H1 (cell line): ENCODE data around the gene CFAP53. TPM values are rescaled to one million over a fixed set of nuclear protein-coding genes. Genes with fewer than 3 reads are reported as not detected.

ENCODE experiments used
- CTCF ChIA-PET: fragments of 300-600 bp; sonication (Branson Sonifier 250); formaldehyde crosslinking; loops from one replicate; lab custom pipeline; 2021; ENCODE audit not compliant: partially characterized antibody; lab: Charles Lee
- POLR2A ChIA-PET: fragments of 300-600 bp; sonication (Branson Sonifier 250); formaldehyde crosslinking; loops from one replicate; lab custom pipeline; 2021; ENCODE audit warnings: inconsistent platforms; ENCODE audit not compliant: partially characterized antibody; lab: Charles Lee
- DNase-seq, 2 experiments: peaks; one replicate each; pipeline versions ENCODE4 v3.0.0 to v3.0.0-alpha.2; 2010 to 2022; ENCODE audit warnings: low spot score in 2 of 2, low read depth in 1 of 2, mixed read lengths in 1 of 2
- FAIRE-seq: peaks from 2 replicates; lab custom pipeline; 2011; peaks lifted over from hg19 to GRCh38; lab: Jason Lieb, UNC
- H2AFZ ChIP-seq: 2 replicates; pipeline ENCODE4 v1.8.1; 2012; ENCODE audit warnings: low read length, inconsistent platforms
- H2AK5ac ChIP-seq: 2 replicates; pipeline ENCODE4 v1.6.1; 2013; ENCODE audit warnings: low read depth, low read length
- H2BK120ac ChIP-seq: replicated peaks from 2 replicates; pipeline ENCODE3; 2013; ENCODE audit warnings: low read depth, low read length, inconsistent platforms
- H2BK12ac ChIP-seq: 2 replicates; pipeline ENCODE4 v1.6.1; 2013; ENCODE audit warnings: low read depth, low read length
- H2BK15ac ChIP-seq: 2 replicates; pipeline ENCODE4 v1.6.1; 2013; ENCODE audit warnings: low read length
- H2BK20ac ChIP-seq: 2 replicates; pipeline ENCODE4 v1.6.1; 2013; ENCODE audit warnings: low read length
- H2BK5ac ChIP-seq: 2 replicates; pipeline ENCODE4 v1.6.1; 2013; ENCODE audit warnings: low read depth, low read length
- H3K14ac ChIP-seq: 2 replicates; pipeline ENCODE4 v1.6.1; 2013; ENCODE audit warnings: inconsistent platforms; ENCODE audit not compliant: insufficient read length
- H3K18ac ChIP-seq: 2 replicates; pipeline ENCODE4 v1.6.1; 2013; ENCODE audit warnings: low read length; ENCODE audit errors: extremely low read depth
- H3K23ac ChIP-seq: 2 replicates; pipeline ENCODE4 v1.6.1; 2013; ENCODE audit warnings: inconsistent platforms; ENCODE audit not compliant: insufficient read length
- H3K23me2 ChIP-seq: 2 replicates; pipeline ENCODE4 v1.6.1; 2013; ENCODE audit warnings: low read depth, low read length
- H3K27ac ChIP-seq: 2 replicates; pipeline ENCODE4 v1.6.1; 2011; ENCODE audit warnings: low read depth, low read length, inconsistent platforms
- H3K27me3 ChIP-seq, 4 experiments: replicated peaks in 1 of 4; 1 replicate in 1 of 4; 2 replicates in 3 of 4; pipeline versions ENCODE4 v1.6.1 to v1.8.1; 2011 to 2013; ENCODE audit warnings: low read length in 3 of 4, mild to moderate bottlenecking in 3 of 4, inconsistent platforms in 2 of 4, mixed read lengths in 2 of 4, moderate library complexity in 1 of 4; ENCODE audit not compliant: control insufficient read depth in 3 of 4, insufficient read depth in 3 of 4; ENCODE audit errors: extremely low read depth in 1 of 4
- H3K36me3 ChIP-seq, 4 experiments: 2 replicates each; pipeline versions ENCODE4 v1.6.1 to v1.8.1; 2011 to 2013; ENCODE audit warnings: mild to moderate bottlenecking in 4 of 4, low read length in 3 of 4, moderate library complexity in 2 of 4, control low read depth in 1 of 4, inconsistent platforms in 1 of 4; ENCODE audit not compliant: insufficient read depth in 4 of 4, control insufficient read depth in 2 of 4
- H3K4ac ChIP-seq: replicated peaks from 2 replicates; pipeline ENCODE3; 2013; ENCODE audit warnings: low read length, low read depth, mixed read lengths, inconsistent platforms; ENCODE audit not compliant: insufficient read length
- H3K4me1 ChIP-seq, 4 experiments: replicated peaks in 1 of 4; 1 replicate in 1 of 4; 2 replicates in 3 of 4; pipeline versions ENCODE4 v1.6.1 to v1.8.1; 2011 to 2013; ENCODE audit warnings: low read length in 3 of 4, inconsistent platforms in 2 of 4, mixed read lengths in 1 of 4; ENCODE audit not compliant: insufficient read depth in 4 of 4, control insufficient read depth in 3 of 4
- H3K4me2 ChIP-seq, 2 experiments: 2 replicates each; pipeline versions ENCODE4 v1.6.1 to v1.8.1; 2011 to 2013; ENCODE audit warnings: low read depth in 2 of 2, low read length in 2 of 2, control low read depth in 1 of 2, inconsistent platforms in 1 of 2, mild to moderate bottlenecking in 1 of 2; ENCODE audit not compliant: insufficient read depth in 1 of 2
- H3K4me3 ChIP-seq, 4 experiments: fragments of 200-600, 300-600 bp in 1 of 4; sonication (generic), shearing (Covaris generic), sonication (Bioruptor Twin) in 1 of 4; 2 replicates each; pipeline versions ENCODE4 v1.5.1 to v1.8.1; 2011 to 2016; ENCODE audit warnings: low read length in 4 of 4, low read depth in 3 of 4, control low read depth in 2 of 4, inconsistent platforms in 2 of 4, mild to moderate bottlenecking in 2 of 4, mixed read lengths in 1 of 4, moderate library complexity in 1 of 4; ENCODE audit not compliant: insufficient read depth in 2 of 4; ENCODE audit errors: extremely low read depth in 1 of 4
- H3K56ac ChIP-seq: replicated peaks from 2 replicates; pipeline ENCODE3; 2013; ENCODE audit warnings: low read depth, mild to moderate bottlenecking, mixed read lengths, low read length, inconsistent platforms; ENCODE audit not compliant: insufficient read length
- H3K79me1 ChIP-seq: 2 replicates; pipeline ENCODE4 v1.6.1; 2013; ENCODE audit warnings: low read depth, low read length, control low read depth
- H3K79me2 ChIP-seq, 2 experiments: 2 replicates each; pipeline versions ENCODE4 v1.6.1 to v1.8.1; 2012 to 2013; ENCODE audit warnings: low read length in 2 of 2, mild to moderate bottlenecking in 2 of 2, inconsistent platforms in 1 of 2; ENCODE audit not compliant: insufficient read depth in 2 of 2, control insufficient read depth in 1 of 2
- H3K9ac ChIP-seq, 4 experiments: replicated peaks in 1 of 4; 1 replicate in 1 of 4; 2 replicates in 3 of 4; pipeline versions ENCODE4 v1.6.1 to v1.8.1; 2011 to 2013; ENCODE audit warnings: low read depth in 3 of 4, low read length in 3 of 4, control low read depth in 2 of 4, mild to moderate bottlenecking in 2 of 4, moderate library complexity in 2 of 4, inconsistent platforms in 1 of 4; ENCODE audit errors: extremely low read depth in 1 of 4
- H3K9me3 ChIP-seq, 2 experiments: 2 replicates each; pipeline versions ENCODE4 v1.6.1 to v1.8.1; 2012 to 2013; ENCODE audit warnings: mild to moderate bottlenecking in 2 of 2, moderate library complexity in 2 of 2, control low read depth in 1 of 2, inconsistent platforms in 1 of 2, low read depth in 1 of 2, low read length in 1 of 2, mixed read lengths in 1 of 2; ENCODE audit not compliant: insufficient read depth in 2 of 2
- H4K20me1 ChIP-seq, 2 experiments: replicated peaks in 1 of 2; 2 replicates each; pipeline versions ENCODE3 to v1.8.1; 2011 to 2013; ENCODE audit warnings: inconsistent platforms in 2 of 2, low read length in 2 of 2, mild to moderate bottlenecking in 1 of 2; ENCODE audit not compliant: insufficient read depth in 2 of 2, control insufficient read depth in 1 of 2
- H4K5ac ChIP-seq: 2 replicates; pipeline ENCODE4 v1.6.1; 2013; ENCODE audit warnings: low read length, low read depth, mixed read lengths, inconsistent platforms; ENCODE audit not compliant: insufficient read length
- H4K8ac ChIP-seq: 2 replicates; pipeline ENCODE4 v1.8.0; 2013; ENCODE audit warnings: mild to moderate bottlenecking, moderate library complexity, low read length, inconsistent platforms; ENCODE audit not compliant: insufficient read depth; ENCODE audit errors: extremely low read depth
- H4K91ac ChIP-seq: replicated peaks from 2 replicates; pipeline ENCODE3; 2013; ENCODE audit warnings: low read length, mixed read lengths, inconsistent platforms; ENCODE audit not compliant: insufficient read length
- EGR1 ChIP-seq: IDR thresholded peaks from 2 replicates; pipeline ENCODE4 v1.6.1; 2011; ENCODE audit warnings: low read depth, low read length, borderline replicate concordance
- EZH2 ChIP-seq: fragments of 200-600 bp; sonication (generic); IDR thresholded peaks from 2 replicates; pipeline ENCODE4 v1.7.1; 2012; ENCODE audit warnings: low read depth, mild to moderate bottlenecking, moderate library complexity, low read length, inconsistent platforms; ENCODE audit not compliant: severe bottlenecking
- GABPA ChIP-seq: IDR thresholded peaks from 2 replicates; pipeline ENCODE4 v1.6.1; 2011; ENCODE audit warnings: mild to moderate bottlenecking, low read length, moderate library complexity, borderline replicate concordance; ENCODE audit not compliant: insufficient read depth
- KDM4A ChIP-seq: IDR thresholded peaks from one replicate; pipeline ENCODE4 v1.7.1; 2012; ENCODE audit warnings: low read depth, mild to moderate bottlenecking, moderate library complexity, low read length, inconsistent platforms; ENCODE audit not compliant: severe bottlenecking
- POLR2A ChIP-seq, 2 experiments: IDR thresholded peaks; 1 replicate in 1 of 2; 2 replicates in 1 of 2; pipeline ENCODE4 v1.6.1; 2011; ENCODE audit warnings: low read depth in 2 of 2, low read length in 2 of 2, mild to moderate bottlenecking in 2 of 2; ENCODE audit errors: control extremely low read depth in 1 of 2
- SAP30 ChIP-seq: fragments of 300-600 bp; sonication (generic); IDR thresholded peaks from 2 replicates; pipeline ENCODE4 v1.7.1; 2012; ENCODE audit warnings: low read length, moderate library complexity, mild to moderate bottlenecking, inconsistent platforms; ENCODE audit not compliant: insufficient read depth, insufficient replicate concordance
- SIN3A ChIP-seq, 2 experiments: IDR thresholded peaks in 1 of 2; conservative IDR thresholded peaks in 1 of 2; 2 replicates each; pipeline ENCODE4 v1.6.1; 2011 to 2012; ENCODE audit warnings: low read length in 2 of 2, improper control_type of control experiment in 1 of 2, low read depth in 1 of 2, mild to moderate bottlenecking in 1 of 2
- WGBS, 2 experiments: shearing (Covaris generic) in 1 of 2; methylation state at CpG; one replicate each; pipeline versions ENCODE4 v1.1.6 to v1.1.7; 2013 to 2015; ENCODE audit warnings: low lambda C conversion rate in 2 of 2, mixed read lengths in 2 of 2, inconsistent platforms in 1 of 2, low coverage in 1 of 2, missing lambda C conversion rate in 1 of 2; ENCODE audit not compliant: insufficient replicate concordance in 2 of 2, insufficient coverage in 1 of 2, insufficient read length in 1 of 2; ENCODE audit errors: extremely low coverage in 1 of 2, missing lambda C conversion rate in 1 of 2; 5-methylcytosine and 5-hydroxymethylcytosine counted together
- polyA plus RNA-seq, 7 experiments: library from polyadenylated mRNA; depleted of rRNA in 3 of 7; stranded (reverse) in 5 of 7; unstranded in 2 of 7; fragments of >200 nt in 5 of 7; fragments of 200-250 nt in 2 of 7; gene quantifications; 1 replicate in 5 of 7; 2 replicates in 1 of 7; 4 replicates in 1 of 7; pipeline versions ENCODE4 v1.2.1 to v1.2.3, GENCODE V29; 2011 to 2013; ENCODE audit warnings: missing spikeins in 2 of 7, mixed read lengths in 2 of 7
- total RNA-seq: library from RNA; stranded (reverse); fragmentation: NEBNext Ultra II Directional; extraction: Animal tissue kit (Norgen Biotek cat#: 25700); gene quantifications from 2 replicates; pipeline ENCODE4 v1.2.1, GENCODE V29; 2021

Gene CFAP53
- total and polyA plus RNA-seq, 2 of the 8 experiments (the other 6 are each of a cell fraction or from before 2014, with no cell fraction given): 0.08 to 0.30 TPM

GRCh38 chr18:50297621-50298442 lies 31.5 kb upstream of the CFAP53 start:
- no peak overlapping the region for H2BK15ac ChIP-seq
- no peaks in the 10 kb centered on the region; a peak in 1 of 7 replicates for H3K4me1 ChIP-seq
- H3K14ac ChIP-seq: no peak overlapping the region
- no peak overlapping the region for H3K56ac ChIP-seq
- H3K4ac ChIP-seq: no peak overlapping the region
- no peak overlapping the region for H2BK5ac ChIP-seq
- H3K9ac ChIP-seq: 0 out of 7 replicates have a peak overlapping the region, but pooled peaks of 1 of the 4 experiments have one; percentile 30
- no peak overlapping the region for H3K27ac ChIP-seq
- no peak overlapping the region for H3K18ac ChIP-seq
- H3K23ac ChIP-seq: no peak overlapping the region
- WGBS, 2 experiments: 13% methylated on average over 27 of the region's 28 CpGs; no CpG with 5 or more reads in 1 of the 2 experiments
- H3K9me3 ChIP-seq: no peaks in the 10 kb centered on the region
- H3K4me3 ChIP-seq: peak overlapping the region; percentile 48 to 62 (median 55)
- CTCF ChIA-PET: interaction anchor here (1.0 kb wide), 1 partner anchor 59 kb away, joined by 5 read pairs; no protein-coding TSS in a partner anchor
- POLR2A ChIA-PET: interaction anchor here (1.7 kb wide), 1 partner anchor 16 kb away, joined by 5 read pairs; the partner anchor contains the start of gene MBD1
- H4K5ac ChIP-seq: no peak overlapping the region
- no peaks in the 10 kb centered on the region for H3K79me1 ChIP-seq
- H3K79me2 ChIP-seq: no peaks in the 10 kb centered on the region
- peak; percentile 98 for FAIRE-seq
- H2BK120ac ChIP-seq: no peak overlapping the region
- H4K8ac ChIP-seq: no peak overlapping the region
- peak overlapping the region; percentile 80 for H2AFZ ChIP-seq
- peaks cover 2% of the 10 kb centered on the region; the same call in 1 of the 2 replicates for H3K23me2 ChIP-seq
- no peak overlapping the region for H4K91ac ChIP-seq
- peaks cover 0 to 15% (median 10%) of the 10 kb centered on the region in 4 experiments; a peak in 5 of 7 replicates for H3K27me3 ChIP-seq
- no peak overlapping the region for H2BK12ac ChIP-seq
- H3K36me3 ChIP-seq: no peaks in the 10 kb centered on the region
- TF ChIP-seq SAP30 (peak; percentile 68), EGR1 (no peak), EZH2 (peak; percentile 15), KDM4A (peak; percentile 25), SIN3A (conservative IDR thresholded peaks at IDR 0.05 in 1 of 2, IDR thresholded peaks at IDR 0.05 in 1 of 2; ENCODE audit: low read depth in 1 of 2, low read length in 2 of 2) (peak; percentile 86 to 97; a peak in 3 of 4 replicates), GABPA (peak; percentile 87), POLR2A (IDR thresholded peaks at IDR 0.05; ENCODE audit: control extremely low read depth in 1 of 2, low read depth in 2 of 2, low read length in 2 of 2) (no peak)
- peak overlapping the region; percentile 72 to 82 for H3K4me2 ChIP-seq
- no peak overlapping the region for H2AK5ac ChIP-seq
- H2BK20ac ChIP-seq: no peak overlapping the region
- DNase-seq: peak in 1 of 2 experiments; percentile 87
- no peaks in the 10 kb centered on the region for H4K20me1 ChIP-seq
